Measurements from ENCODE around the gene CD300C. TPM values are rescaled to one million over a fixed set of nuclear protein-coding genes. Genes with fewer than 3 reads are reported as not detected.

Gene CD300C
- total and polyA plus RNA-seq, 2 experiments from 2014 or later, result 0.76 to 1.4 TPM

DNA sequence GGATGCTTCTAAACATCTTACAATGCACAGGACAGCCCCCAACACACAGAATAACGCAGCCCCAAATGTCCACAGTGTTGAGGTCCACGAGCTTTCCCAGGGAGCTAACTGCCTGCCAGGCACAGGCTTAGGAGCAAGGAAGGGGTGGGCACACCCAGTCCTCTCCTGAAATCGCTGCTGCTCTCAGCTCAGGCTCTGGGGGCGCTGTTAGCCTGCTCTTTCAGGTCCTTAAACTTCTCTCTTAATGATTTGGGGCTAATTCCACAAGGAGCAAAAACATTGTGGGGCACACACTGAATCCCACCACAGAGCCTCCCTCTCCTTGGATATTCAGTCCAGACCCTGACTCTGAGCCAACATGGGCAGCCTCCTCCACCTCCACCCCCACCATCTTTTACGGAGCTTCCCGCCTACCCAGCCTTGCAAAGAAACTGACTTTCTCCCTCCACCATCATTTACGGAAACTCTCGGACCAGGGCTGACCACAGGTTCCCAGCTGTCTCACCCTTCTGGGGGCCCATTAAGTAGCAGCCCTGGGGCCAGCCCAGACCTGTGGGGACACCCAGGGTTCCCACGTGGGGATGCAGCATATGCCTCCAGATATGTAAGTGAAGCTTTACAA lies 20.3 kb upstream of the CD300C start:
- H3K36me3 ChIP-seq (ENCODE audit: low read depth), result no peaks in the 10 kb centered on the region
- TF ChIP-seq EZH2phosphoT487 (IDR thresholded peaks at IDR 0.05; ENCODE audit: insufficient read depth, low read depth), result no peak
- no peak for TF ChIP-seq EZH2 (IDR thresholded peaks at IDR 0.05; ENCODE audit: insufficient read depth, poor library complexity, severe bottlenecking)
- no peak overlapping the region for H3K27ac ChIP-seq
- in situ Hi-C loops (cut with MboI), result no loop called here
- H3F3A ChIP-seq (ENCODE audit: insufficient read depth), result peaks cover 4% of the 10 kb centered on the region; the same call in 1 of the 2 replicates
- H3K9me3 ChIP-seq (ENCODE audit: low read depth), result no peaks in the 10 kb centered on the region
- H3K27me3 ChIP-seq (replicated peaks; ENCODE audit: insufficient read depth), result peaks cover 13% of the 10 kb centered on the region
- no peak overlapping the region for H2AFZ ChIP-seq
- peaks cover 5% of the 10 kb centered on the region for H3K4me1 ChIP-seq (ENCODE audit: insufficient read depth)
- no peak overlapping the region for H3K4me2 ChIP-seq (ENCODE audit: unreplicated experiment)
- H3K79me2 ChIP-seq (ENCODE audit: insufficient read depth), result no peaks in the 10 kb centered on the region
- WGBS, 2 experiments (ENCODE audit: low coverage in 1 of 2, low lambda C conversion rate in 2 of 2, missing lambda C conversion rate in 2 of 2), result 23 to 27% methylated on average over 9 of the region's 9 CpGs
- no peak overlapping the region for H3K9ac ChIP-seq
- H4K20me1 ChIP-seq (ENCODE audit: insufficient read depth), result no peaks in the 10 kb centered on the region
- peak; percentile 67 for DNase-seq
- H3K4me3 ChIP-seq, result no peak overlapping the region
- no peaks in the 10 kb centered on the region for H3K9me2 ChIP-seq (ENCODE audit: insufficient read depth)

DNA sequence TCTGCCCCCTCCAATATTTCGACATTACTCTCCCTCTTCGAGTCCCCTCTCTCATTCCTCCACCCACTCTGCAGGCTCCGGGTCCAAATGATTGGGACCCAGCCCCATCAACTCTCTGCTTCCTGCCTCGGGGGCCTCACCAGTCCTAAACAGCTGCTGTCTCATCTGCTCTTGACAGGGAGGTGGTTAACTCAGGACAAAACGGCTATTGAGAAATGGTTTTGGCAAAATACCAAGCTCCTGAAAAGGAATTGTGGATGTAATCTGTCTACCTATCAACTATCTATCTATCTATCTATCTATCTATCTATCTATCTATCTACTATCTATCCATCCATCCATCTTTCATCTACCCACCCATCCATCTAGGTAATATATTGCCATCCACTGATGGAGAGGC lies 19.2 kb upstream of the CD300C start:
- in situ Hi-C loops (cut with MboI), result no loop called here

DNA sequence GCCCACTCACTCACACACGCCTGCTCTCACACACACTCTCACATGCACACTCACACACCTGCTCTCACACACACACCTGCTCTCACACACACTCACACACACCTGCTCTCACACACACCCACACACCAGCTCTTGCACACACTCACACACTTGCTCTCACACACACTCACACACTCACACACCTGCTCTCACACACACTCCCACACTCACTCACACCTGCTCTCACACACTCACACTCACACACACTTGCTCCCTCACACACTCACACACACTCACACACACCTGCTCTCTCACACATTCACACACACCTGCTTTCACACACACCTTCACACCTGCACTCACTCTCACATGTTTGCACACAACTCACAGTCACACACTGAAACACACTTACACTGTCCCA lies 17.4 kb upstream of the CD300C start:
- Histone ChIP-seq H2AFZ (no peak overlapping the region), H3K27me3 (replicated peaks; ENCODE audit: insufficient read depth) (peaks cover 19% of the 10 kb centered on the region), H3K27ac (no peak overlapping the region), H4K20me1 (ENCODE audit: insufficient read depth) (no peaks in the 10 kb centered on the region), H3K4me2 (ENCODE audit: unreplicated experiment) (no peak overlapping the region), H3K4me1 (ENCODE audit: insufficient read depth) (no peaks in the 10 kb centered on the region), H3K9ac (no peak overlapping the region), H3F3A (ENCODE audit: insufficient read depth) (no peaks in the 10 kb centered on the region), H3K36me3 (ENCODE audit: low read depth) (no peaks in the 10 kb centered on the region), H3K4me3 (no peak overlapping the region), H3K9me3 (ENCODE audit: low read depth) (no peaks in the 10 kb centered on the region), H3K9me2 (ENCODE audit: insufficient read depth) (no peaks in the 10 kb centered on the region), H3K79me2 (ENCODE audit: insufficient read depth) (no peaks in the 10 kb centered on the region)
- 50 to 74% methylated on average over 1 of the region's 1 CpG for WGBS, 2 experiments (ENCODE audit: low coverage in 1 of 2, low lambda C conversion rate in 2 of 2, missing lambda C conversion rate in 2 of 2)
- TF ChIP-seq EZH2phosphoT487 (IDR thresholded peaks at IDR 0.05; ENCODE audit: insufficient read depth, low read depth), result no peak
- no peak for TF ChIP-seq EZH2 (IDR thresholded peaks at IDR 0.05; ENCODE audit: insufficient read depth, poor library complexity, severe bottlenecking)
- DNase-seq, result no peak
- in situ Hi-C loops (cut with MboI), result no loop called here

More for the DNA sequence above, 19.2 kb upstream of the CD300C start:
- Histone ChIP-seq H3K9me2 (ENCODE audit: insufficient read depth) (no peaks in the 10 kb centered on the region), H3K4me1 (ENCODE audit: insufficient read depth) (peaks cover 4% of the 10 kb centered on the region), H4K20me1 (ENCODE audit: insufficient read depth) (no peaks in the 10 kb centered on the region), H3K4me2 (ENCODE audit: unreplicated experiment) (no peak overlapping the region), H3K79me2 (ENCODE audit: insufficient read depth) (no peaks in the 10 kb centered on the region), H3K27ac (no peak overlapping the region), H3K9me3 (ENCODE audit: low read depth) (no peaks in the 10 kb centered on the region), H3K36me3 (ENCODE audit: low read depth) (no peaks in the 10 kb centered on the region), H2AFZ (no peak overlapping the region), H3F3A (ENCODE audit: insufficient read depth) (peaks cover 3% of the 10 kb centered on the region; the same call in 1 of the 2 replicates), H3K27me3 (replicated peaks; ENCODE audit: insufficient read depth) (peaks cover 13% of the 10 kb centered on the region), H3K4me3 (no peak overlapping the region), H3K9ac (no peak overlapping the region)
- DNase-seq, result no peak
- 18 to 32% methylated on average over 5 of the region's 5 CpGs for WGBS, 2 experiments (ENCODE audit: low coverage in 1 of 2, low lambda C conversion rate in 2 of 2, missing lambda C conversion rate in 2 of 2)
- TF ChIP-seq EZH2 (IDR thresholded peaks at IDR 0.05; ENCODE audit: insufficient read depth, poor library complexity, severe bottlenecking), result no peak
- no peak for TF ChIP-seq EZH2phosphoT487 (IDR thresholded peaks at IDR 0.05; ENCODE audit: insufficient read depth, low read depth)

DNA sequence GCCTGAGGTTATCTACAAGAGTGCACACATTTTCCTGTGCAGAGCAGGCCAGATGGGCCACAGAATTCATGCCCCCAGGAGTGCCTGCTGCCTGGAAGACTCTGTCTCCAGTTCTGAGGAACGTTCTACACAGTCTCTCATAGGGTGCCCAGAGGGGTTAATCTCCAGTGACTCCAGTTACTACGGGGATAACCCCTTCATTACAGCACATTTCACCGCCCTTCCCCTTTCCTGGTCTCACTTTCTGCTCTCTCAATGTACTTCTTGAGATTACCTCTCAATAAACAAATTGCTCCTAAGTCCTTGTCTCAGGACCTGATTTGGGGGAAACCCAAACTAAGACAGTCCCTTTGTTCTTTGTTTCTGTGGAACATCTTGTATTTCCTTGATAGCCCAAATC lies 15.7 kb upstream of the CD300C start:
- H3K27me3 ChIP-seq (replicated peaks; ENCODE audit: insufficient read depth), result peaks cover 27% of the 10 kb centered on the region
- no peak overlapping the region for H3K4me2 ChIP-seq (ENCODE audit: unreplicated experiment)
- H3K9me3 ChIP-seq (ENCODE audit: low read depth), result no peaks in the 10 kb centered on the region
- no peak overlapping the region for H3K4me3 ChIP-seq
- in situ Hi-C loops (cut with MboI), result no loop called here
- no peaks in the 10 kb centered on the region for H3K79me2 ChIP-seq (ENCODE audit: insufficient read depth)
- H3F3A ChIP-seq (ENCODE audit: insufficient read depth), result no peaks in the 10 kb centered on the region
- H3K27ac ChIP-seq, result no peak overlapping the region
- no peak for TF ChIP-seq EZH2 (IDR thresholded peaks at IDR 0.05; ENCODE audit: insufficient read depth, poor library complexity, severe bottlenecking)
- TF ChIP-seq EZH2phosphoT487 (IDR thresholded peaks at IDR 0.05; ENCODE audit: insufficient read depth, low read depth), result no peak
- H3K4me1 ChIP-seq (ENCODE audit: insufficient read depth), result no peaks in the 10 kb centered on the region
- no peaks in the 10 kb centered on the region for H3K36me3 ChIP-seq (ENCODE audit: low read depth)
- no peak for DNase-seq
- no peaks in the 10 kb centered on the region for H3K9me2 ChIP-seq (ENCODE audit: insufficient read depth)
- WGBS, 2 experiments (ENCODE audit: low coverage in 1 of 2, low lambda C conversion rate in 2 of 2, missing lambda C conversion rate in 2 of 2), result 9 to 18% methylated on average over 3 of the region's 3 CpGs
- no peak overlapping the region for H3K9ac ChIP-seq
- no peak overlapping the region for H2AFZ ChIP-seq
- H4K20me1 ChIP-seq (ENCODE audit: insufficient read depth), result no peaks in the 10 kb centered on the region
